Omental fat pad (tissue), 4 donors: Measurements from ENCODE around the gene APOBEC3G. TPM values are rescaled to one million over a fixed set of nuclear protein-coding genes. Genes with fewer than 3 reads are reported as not detected.

ENCODE experiments used
- ATAC-seq: fragments of 150-250 bp; one replicate; pipeline ENCODE4 v1.9.1; 2016; ENCODE audit warnings: mild to moderate bottlenecking, moderate library complexity; ENCODE audit not compliant: low FRiP score
- DNase-seq: peaks from one replicate; pipeline ENCODE4 v3.0.0-alpha.2; 2019; ENCODE audit warnings: low spot score
- CTCF ChIP-seq, 3 donors: fragments of 450-650 bp; IDR thresholded peaks; one replicate each; pipeline ENCODE4 v1.5.1; 2016 to 2017; ENCODE audit warnings: antibody characterized with exemption in 3 of 3, mild to moderate bottlenecking in 3 of 3, moderate library complexity in 2 of 3
- small RNA-seq: library from RNA; depleted of rRNA; stranded (forward); fragments of <200 nt; gene quantifications from one replicate; pipeline ENCODE3, GENCODE V24; 2016
- total RNA-seq, 4 donors: library from RNA; depleted of rRNA; stranded (reverse); fragments of >200 nt; gene quantifications; one replicate each; pipeline ENCODE4 v1.1.0, GENCODE V29; 2016

APOBEC3G gene
- total RNA-seq, 4 donors from 2014 or later: 5.5 to 20.3 (median 6.7) TPM

GRCh38 chr22:39134366-39135091 lies 57.5 kb downstream of the APOBEC3G start:
- no peak for TF ChIP-seq CTCF (IDR thresholded peaks at IDR 0.05)
- no peak for DNase-seq
- ATAC-seq: no peak

- DNase-seq (no peak), ATAC-seq (no peak)
- TF ChIP-seq CTCF (IDR thresholded peaks at IDR 0.05): no peak
Measured at GRCh38 chr22:39135092-39135896, 58.2 kb downstream of the APOBEC3G start.

- DNase-seq: no peak
- no peak for ATAC-seq
Measured at GRCh38 chr22:39136317-39136716, 59.2 kb downstream of the APOBEC3G start.

More at GRCh38 chr22:39136317-39136716, 59.2 kb downstream of the APOBEC3G start:
- TF ChIP-seq CTCF (IDR thresholded peaks at IDR 0.05): no peak

Small RNA genes lying within 50 kb of the gene (small RNA-seq; reads per million reads assigned to genes)
- gene AL022318.2 (not detected), gene COX5BP7 (not detected)

Other genes with a start within 250 kb of the APOBEC3G start
- gene NPTXR, start 233.2 kb upstream of the APOBEC3G start, total RNA-seq: 1 to 10 TPM; 2.4 to 3.8 (median 3.0) TPM
- gene CBX6, start 205.1 kb upstream of the APOBEC3G start, total RNA-seq: 10 to 100 TPM; 27.4 to 59.6 (median 34.9) TPM
- 10 to 100 TPM in 1 of 4 donors, 1 to 10 TPM in 3; 2.7 to 47.4 (median 4.9) TPM for gene APOBEC3A, start 119.7 kb upstream of the APOBEC3G start, total RNA-seq
- gene APOBEC3B, start 94.9 kb upstream of the APOBEC3G start, total RNA-seq: 1 to 10 TPM in 2 of 4 donors, not detected in 2; 1.1 to 2.2 TPM
- gene APOBEC3C, start 63.0 kb upstream of the APOBEC3G start, total RNA-seq: 10 to 100 TPM in 1 of 4 donors, 1 to 10 TPM in 3; 5.8 to 11.0 (median 7.8) TPM
- 1 to 10 TPM in 2 of 4 donors, under 1 TPM in 2; 0.65 to 6.3 (median 1.1) TPM for gene APOBEC3D, start 56.1 kb upstream of the APOBEC3G start, total RNA-seq
- 1 to 10 TPM; 1.8 to 9.0 (median 2.6) TPM for gene APOBEC3F, start 36.4 kb upstream of the APOBEC3G start, total RNA-seq
- gene APOBEC3H, start 20.0 kb downstream of the APOBEC3G start, total RNA-seq: under 1 TPM in 2 of 4 donors, not detected in 2; 0.63 to 0.95 TPM
- gene CBX7, start 75.4 kb downstream of the APOBEC3G start, total RNA-seq: 10 to 100 TPM; 22.6 to 74.9 (median 30.8) TPM
- gene PDGFB, start 167.7 kb downstream of the APOBEC3G start, total RNA-seq: 10 to 100 TPM; 11.6 to 33.1 (median 14.6) TPM
- gene RPL3, start 242.3 kb downstream of the APOBEC3G start, total RNA-seq: 1,000 to 10,000 TPM; 1,543 to 2,117 (median 1,973) TPM